ENCODE measurements around the gene RIOK2.
A peak's percentile ranks its signal among the peaks of the same experiment; 100 is the strongest.
"Not testable (repeated sequence)": the region's sequence is repeated elsewhere in the genome, so short reads cannot be mapped to it uniquely, and the experiment has no call there.

RIOK2 gene

GRCh38 chr5:97167435-97167834 lies 15.6 kb downstream of the RIOK2 start:
- DNase-seq (ENCODE audit: low read depth): no peak

- DNase-seq (ENCODE audit: low read depth): no peak
Observed at GRCh38 chr5:97165726-97166125, 17.3 kb downstream of the RIOK2 start.

GRCh38 chr5:97164846-97165245 lies 18.2 kb downstream of the RIOK2 start:
- DNase-seq (ENCODE audit: low read depth): no peak

- DNase-seq (ENCODE audit: low read depth): no peak
Observed at GRCh38 chr5:97163790-97164285, 19.2 kb downstream of the RIOK2 start.

DNA sequence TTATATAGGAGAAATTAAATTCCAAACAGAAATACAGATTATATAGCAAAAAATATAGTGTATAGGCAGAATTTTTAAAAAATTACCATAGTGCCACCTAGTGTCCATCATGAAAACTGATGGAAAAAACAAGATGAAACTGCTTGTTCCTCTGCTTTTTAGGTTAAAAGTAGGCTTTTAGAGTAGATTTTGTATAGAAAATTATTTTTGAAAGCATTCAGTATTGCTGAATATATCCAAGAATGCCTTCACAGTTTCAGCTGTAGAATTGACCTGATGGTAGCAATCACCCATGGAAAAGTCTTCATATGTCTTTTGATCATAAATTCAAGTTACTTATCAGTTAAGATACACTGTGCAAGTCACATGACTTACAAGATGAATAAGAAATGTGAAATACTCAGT lies 19.7 kb downstream of the RIOK2 start:
- no peak for DNase-seq (ENCODE audit: low read depth)

DNA sequence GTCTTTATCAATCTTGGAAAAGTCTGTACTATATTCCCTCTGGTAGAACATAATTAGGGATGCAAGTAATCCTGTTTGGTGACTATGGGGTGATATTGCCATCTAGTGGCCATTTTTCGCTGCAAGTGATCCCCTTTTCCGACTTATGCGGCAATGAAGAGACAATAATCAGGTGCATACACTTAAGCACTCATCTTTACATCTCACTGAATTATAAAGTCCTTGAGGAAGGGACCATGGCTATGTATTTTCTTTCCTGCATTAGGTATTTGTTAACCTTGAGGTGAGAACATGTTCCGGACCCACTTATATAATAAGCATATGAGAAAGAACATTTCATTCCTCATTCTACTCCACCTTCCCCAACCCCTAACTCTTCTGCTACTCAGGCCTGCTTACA lies 21.0 kb downstream of the RIOK2 start:
- DNase-seq (ENCODE audit: low read depth): peak; percentile 54

DNA sequence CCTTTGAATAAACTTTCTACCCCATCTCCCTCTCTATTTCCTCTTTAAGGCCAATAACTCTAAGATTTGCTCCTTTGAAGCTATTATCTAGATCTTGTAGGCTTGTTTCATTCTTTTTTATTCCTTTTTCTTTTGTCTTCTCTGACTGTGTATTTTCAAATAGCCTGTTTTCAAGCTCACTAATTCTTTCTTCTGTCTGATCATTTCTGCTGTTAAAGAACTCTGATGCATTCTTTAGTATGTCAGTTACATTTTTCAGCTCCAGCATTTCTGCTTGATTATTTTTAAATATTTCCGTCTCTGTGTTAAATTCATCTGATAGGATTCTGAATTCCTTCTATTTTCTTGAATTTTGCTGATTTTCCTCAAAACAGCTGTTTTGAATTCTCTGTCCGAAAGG lies 25.4 kb downstream of the RIOK2 start:
- DNase-seq (ENCODE audit: low read depth): no peak

DNA sequence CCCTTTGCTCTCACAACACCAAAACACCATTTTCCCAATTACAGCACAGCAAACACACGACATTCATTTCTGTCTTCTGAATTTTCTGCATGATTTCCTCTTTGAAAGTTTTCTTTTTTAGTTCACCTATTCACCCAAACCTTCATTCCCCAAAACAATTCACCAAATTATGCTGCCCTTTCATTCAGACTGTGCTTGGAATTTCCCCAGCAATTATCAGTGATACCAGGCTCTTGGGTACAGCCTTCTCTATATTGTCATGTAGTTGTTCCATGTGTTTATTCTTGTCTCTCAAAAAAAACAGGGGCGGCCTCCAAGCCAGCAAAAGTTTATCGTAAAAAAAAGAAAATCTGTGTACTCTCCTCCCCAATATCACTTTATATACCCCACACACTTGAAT lies 31.7 kb downstream of the RIOK2 start:
- DNase-seq (ENCODE audit: low read depth): no peak

- DNase-seq (ENCODE audit: low read depth): no peak
Observed at GRCh38 chr5:97150401-97150800, 32.6 kb downstream of the RIOK2 start.

DNA sequence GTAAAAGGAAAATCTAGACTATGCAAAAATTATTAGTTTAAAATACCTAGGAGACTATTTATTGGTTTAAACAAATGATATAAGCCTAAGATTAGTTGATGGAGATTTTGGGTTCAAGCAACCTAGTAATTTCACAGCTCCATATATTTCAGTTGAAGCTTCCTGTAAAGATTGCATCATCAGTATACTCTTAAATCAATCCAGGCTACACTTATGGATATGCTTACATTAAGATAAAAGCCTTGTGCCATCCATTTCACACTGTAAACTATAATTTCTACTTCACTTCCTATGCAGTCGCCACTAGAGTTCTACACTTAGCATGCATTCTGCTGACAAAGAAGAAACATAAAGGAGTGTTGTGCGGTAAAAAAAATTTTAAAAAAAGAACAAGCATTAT lies 33.3 kb downstream of the RIOK2 start:
- DNase-seq (ENCODE audit: low read depth): no peak

- no peak for DNase-seq (ENCODE audit: low read depth)
Observed at GRCh38 chr5:97148288-97148687, 34.8 kb downstream of the RIOK2 start.

DNA sequence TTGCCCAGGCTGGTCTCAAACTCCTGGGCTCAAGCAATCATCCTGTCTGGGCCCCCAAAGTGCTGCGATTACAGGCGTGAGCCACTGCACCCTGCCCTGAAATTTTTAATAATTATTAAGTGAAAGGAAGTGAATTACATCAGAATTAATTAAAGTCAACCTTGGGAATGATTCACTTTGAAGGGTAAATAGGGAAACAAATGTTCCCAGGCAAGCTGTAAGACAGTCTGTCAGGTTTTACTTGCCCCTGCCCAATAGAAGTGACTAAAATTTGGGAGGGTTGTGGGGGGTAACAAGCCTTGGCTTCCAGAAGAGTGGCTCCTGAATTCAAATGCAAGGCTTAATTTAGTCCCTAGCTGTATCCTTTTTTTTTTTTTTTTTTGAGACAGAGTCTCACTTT lies 39.3 kb downstream of the RIOK2 start:
- no peak for DNase-seq (ENCODE audit: low read depth)

DNA sequence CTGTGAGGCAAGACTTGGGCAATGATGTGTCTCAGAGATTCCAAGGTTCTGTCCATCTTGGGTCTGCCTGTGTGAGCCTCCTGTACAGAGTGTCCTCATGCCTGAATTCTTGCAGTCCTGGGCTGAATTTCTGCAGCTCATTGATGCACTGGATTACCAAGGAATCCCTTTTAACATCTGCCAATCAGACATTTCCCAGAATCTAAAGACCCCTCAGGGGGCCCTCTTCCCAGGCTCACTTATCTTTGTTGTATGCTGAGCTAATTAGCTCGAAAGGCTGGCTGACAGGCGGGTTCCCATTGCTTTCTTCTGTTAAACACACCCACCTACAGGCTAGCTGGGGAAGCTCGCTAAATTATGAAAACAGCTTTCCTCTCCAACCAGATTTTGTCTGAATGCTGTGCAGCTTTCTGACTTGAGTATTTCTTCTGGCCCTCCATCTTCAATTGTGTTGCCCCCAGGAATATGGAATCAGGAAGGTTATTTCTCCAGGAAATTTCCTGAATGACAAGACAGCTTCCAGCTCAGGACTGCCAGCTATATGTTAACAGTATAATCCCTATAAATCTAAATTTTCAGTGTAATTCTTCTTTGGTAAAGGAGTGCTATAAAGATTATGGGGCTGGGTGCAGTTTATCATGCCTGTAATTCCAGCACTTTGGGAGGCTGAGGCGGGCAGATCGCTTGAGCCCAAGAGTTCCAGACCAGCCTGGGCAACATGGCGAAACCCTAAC lies 40.4 kb downstream of the RIOK2 start, which contains the start of gene LIX1:
Gene LIX1 (minus strand): TSS at position 91 of the 734 bp plus-strand sequence. CDS start 35 bp downstream, at position 56.
- no peak for DNase-seq (ENCODE audit: low read depth)

- DNase-seq (ENCODE audit: low read depth): no peak
Observed at GRCh38 chr5:97141539-97141938, 41.5 kb downstream of the RIOK2 start.

GRCh38 chr5:97141031-97141430 lies 42.0 kb downstream of the RIOK2 start:
- no peak for DNase-seq (ENCODE audit: low read depth)

- not testable (repeated sequence) for DNase-seq (ENCODE audit: low read depth)
Observed at GRCh38 chr5:97140250-97140649, 42.8 kb downstream of the RIOK2 start.

DNA sequence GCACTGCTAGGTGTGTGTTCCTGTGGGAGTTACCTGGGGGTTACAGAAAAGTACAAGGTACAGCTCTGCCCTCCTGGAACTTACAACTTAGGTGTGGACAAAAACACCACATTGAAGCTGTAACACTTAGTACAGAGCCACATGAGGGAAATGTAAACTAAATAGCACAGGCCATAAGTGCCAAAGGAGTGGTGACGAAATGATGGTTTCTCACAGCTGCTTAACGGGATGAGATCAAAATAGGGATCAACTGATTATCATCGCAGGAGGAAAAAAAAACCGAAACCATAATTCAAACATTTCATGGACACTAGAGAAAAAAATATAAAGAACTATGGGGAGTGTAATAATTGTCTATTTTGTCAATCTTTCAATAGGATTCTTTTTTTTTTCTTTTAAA lies 46.6 kb downstream of the RIOK2 start:
- DNase-seq (ENCODE audit: low read depth): no peak

GRCh38 chr5:97135868-97136267 lies 47.2 kb downstream of the RIOK2 start:
- no peak for DNase-seq (ENCODE audit: low read depth)

GRCh38 chr5:97134634-97135033 lies 48.4 kb downstream of the RIOK2 start:
- DNase-seq (ENCODE audit: low read depth): no peak

DNA sequence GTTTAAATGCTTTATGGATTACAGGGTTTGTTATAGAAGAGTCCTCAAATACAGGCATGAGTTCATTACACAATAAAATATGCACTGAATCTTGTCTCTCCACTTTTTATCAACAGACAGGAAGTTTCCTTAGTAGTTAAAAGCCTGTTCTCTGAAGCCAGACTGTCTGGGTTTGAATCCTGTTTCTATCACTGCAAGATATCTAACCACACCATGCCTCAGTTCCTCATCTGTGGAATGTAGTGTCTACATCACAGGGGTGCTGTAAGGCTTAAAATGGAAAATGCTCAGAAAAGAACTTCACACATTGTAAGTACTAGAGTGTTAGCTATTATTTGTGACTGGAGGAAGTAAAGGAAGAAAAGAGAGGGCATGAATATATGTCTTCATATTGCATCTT lies 49.9 kb downstream of the RIOK2 start:
- no peak for DNase-seq (ENCODE audit: low read depth)

GRCh38 chr5:97131921-97132320 lies 51.1 kb downstream of the RIOK2 start:
- no peak for DNase-seq (ENCODE audit: low read depth)

GRCh38 chr5:97131139-97131710 lies 51.8 kb downstream of the RIOK2 start:
- DNase-seq (ENCODE audit: low read depth): peak; percentile 17

DNA sequence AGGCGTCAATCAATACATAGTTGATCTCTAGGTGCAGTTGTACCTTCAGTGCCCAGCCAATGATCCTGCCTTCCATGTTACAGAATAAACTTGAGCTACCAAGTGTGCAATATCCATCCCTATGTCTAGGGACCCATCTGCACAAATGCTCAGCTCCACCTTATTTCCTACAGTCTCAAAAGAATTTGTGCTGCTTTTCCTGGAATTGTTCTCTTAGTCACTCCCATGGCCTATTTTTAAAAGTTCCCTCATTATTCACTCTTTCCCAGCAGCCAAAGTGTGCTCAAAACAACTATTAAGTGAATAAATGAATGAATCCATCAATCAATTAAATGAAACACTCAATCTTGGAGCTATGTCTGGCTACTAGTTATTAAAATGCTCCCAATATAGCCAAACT lies 55.3 kb downstream of the RIOK2 start:
- DNase-seq (ENCODE audit: low read depth): no peak

All from stromal cell of bone marrow (primary cell).